Measurements from ENCODE around the gene UFD1. TPM values are rescaled to one million over a fixed set of nuclear protein-coding genes. Genes with fewer than 3 reads are reported as not detected.

UFD1 gene
- total RNA-seq, 1 donor from 2014 or later, result 37.7 TPM

- no peaks in the 10 kb centered on the region for H3K9me3 Mint-ChIP-seq
- peaks cover 2% of the 10 kb centered on the region for H3K27me3 Mint-ChIP-seq (ENCODE audit: insufficient read depth, low read depth)
- Histone ChIP-seq H3K9me3 (ENCODE audit: low read depth) (no peaks in the 10 kb centered on the region), H3K27me3 (no peaks in the 10 kb centered on the region), H2AFZ (replicated peaks) (no peak overlapping the region), H4K20me1 (ENCODE audit: low read depth) (no peaks in the 10 kb centered on the region), H3K79me2 (ENCODE audit: low read depth) (no peaks in the 10 kb centered on the region), H3K27ac (no peak overlapping the region), H3K4me3 (no peak overlapping the region), H3K4me2 (no peak overlapping the region), H3K36me3 (no peaks in the 10 kb centered on the region), H3K4me1 (no peaks in the 10 kb centered on the region), H3K9ac (no peak overlapping the region), H3F3A (ENCODE audit: low read depth) (peaks cover 2% of the 10 kb centered on the region)
- no peak for TF ChIP-seq CTCF (IDR thresholded peaks at IDR 0.05)
- no peak for TF ChIP-seq EZH2phosphoT487 (IDR thresholded peaks at IDR 0.05)
- no peak for TF ChIP-seq EZH2 (IDR thresholded peaks at IDR 0.05)
- peaks cover 34% of the 10 kb centered on the region for H3K36me3 Mint-ChIP-seq
- DNase-seq (ENCODE audit: low spot score), result no peak
- no peak overlapping the region for H3K4me3 Mint-ChIP-seq
- no peak overlapping the region for H3K27ac Mint-ChIP-seq
- H3K4me1 Mint-ChIP-seq, result no peaks in the 10 kb centered on the region
Measured at GRCh38 chr22:19455033-19455432, 24.0 kb downstream of the UFD1 start.

GRCh38 chr22:19454156-19454555 is 24.8 kb downstream of the UFD1 start:
- Mint-ChIP-seq H3K4me1 (peaks cover 4% of the 10 kb centered on the region), H3K9me3 (no peaks in the 10 kb centered on the region), H3K27ac (no peak overlapping the region), H3K4me3 (no peak overlapping the region), H3K27me3 (ENCODE audit: insufficient read depth, low read depth) (peaks cover 2% of the 10 kb centered on the region), H3K36me3 (peaks cover 34% of the 10 kb centered on the region)
- Histone ChIP-seq H3K79me2 (ENCODE audit: low read depth) (no peaks in the 10 kb centered on the region), H3K36me3 (no peaks in the 10 kb centered on the region), H3K4me3 (no peak overlapping the region), H3K27me3 (no peaks in the 10 kb centered on the region), H2AFZ (replicated peaks) (no peak overlapping the region), H4K20me1 (ENCODE audit: low read depth) (no peaks in the 10 kb centered on the region), H3K27ac (no peak overlapping the region), H3K4me2 (no peak overlapping the region), H3K4me1 (no peaks in the 10 kb centered on the region), H3K9ac (no peak overlapping the region), H3F3A (ENCODE audit: low read depth) (peaks cover 10% of the 10 kb centered on the region), H3K9me3 (ENCODE audit: low read depth) (no peaks in the 10 kb centered on the region)
- no peak for DNase-seq (ENCODE audit: low spot score)
- no peak for TF ChIP-seq EZH2 (IDR thresholded peaks at IDR 0.05)
- TF ChIP-seq CTCF (IDR thresholded peaks at IDR 0.05), result no peak
- no peak for TF ChIP-seq EZH2phosphoT487 (IDR thresholded peaks at IDR 0.05)

- Histone ChIP-seq H3K4me3 (no peak overlapping the region), H3K9me3 (ENCODE audit: low read depth) (no peaks in the 10 kb centered on the region), H3F3A (ENCODE audit: low read depth) (peaks cover 15% of the 10 kb centered on the region), H3K9ac (no peak overlapping the region), H3K36me3 (no peaks in the 10 kb centered on the region), H3K27ac (no peak overlapping the region), H3K4me1 (peaks cover under 1% of the 10 kb centered on the region), H3K27me3 (no peaks in the 10 kb centered on the region), H3K4me2 (no peak overlapping the region), H4K20me1 (ENCODE audit: low read depth) (no peaks in the 10 kb centered on the region), H2AFZ (replicated peaks) (no peak overlapping the region), H3K79me2 (ENCODE audit: low read depth) (peaks cover 4% of the 10 kb centered on the region)
- H3K27me3 Mint-ChIP-seq (ENCODE audit: insufficient read depth, low read depth), result peaks cover 2% of the 10 kb centered on the region
- H3K27ac Mint-ChIP-seq, result no peak overlapping the region
- H3K9me3 Mint-ChIP-seq, result no peaks in the 10 kb centered on the region
- DNase-seq (ENCODE audit: low spot score), result no peak
- no peak overlapping the region for H3K4me3 Mint-ChIP-seq
- no peak for TF ChIP-seq CTCF (IDR thresholded peaks at IDR 0.05)
- TF ChIP-seq EZH2 (IDR thresholded peaks at IDR 0.05), result no peak
- no peak for TF ChIP-seq EZH2phosphoT487 (IDR thresholded peaks at IDR 0.05)
- H3K36me3 Mint-ChIP-seq, result peaks cover 34% of the 10 kb centered on the region
- peaks cover 6% of the 10 kb centered on the region for H3K4me1 Mint-ChIP-seq
Measured at GRCh38 chr22:19453718-19454117, 25.3 kb downstream of the UFD1 start.
